AG04449 (cell line): ENCODE measurements around the gene EDN1.
A peak's percentile ranks its signal among the peaks of the same experiment; 100 is the strongest.

Source experiments
- CTCF ChIA-PET: fragments of 350-600 bp; formaldehyde crosslinking; extraction: SDS; loops from one replicate; lab custom pipeline; 2021; ENCODE audit warnings: antibody characterized with exemption; lab: Yijun Ruan, JAX
- POLR2A ChIA-PET: fragments of 400-600, 350-600 bp; formaldehyde crosslinking; extraction: SDS; loops from one replicate; lab custom pipeline; 2020; ENCODE audit warnings: antibody characterized with exemption, inconsistent platforms; lab: Yijun Ruan, JAX
- DNase-seq: peaks from one replicate; pipeline ENCODE4 v3.0.0-alpha.2; 2010; ENCODE audit warnings: low read depth, low spot score
- H3K4me3 ChIP-seq: 2 replicates; pipeline ENCODE4 v1.5.1; 2011; ENCODE audit warnings: low read depth, mild to moderate bottlenecking, control low read depth, low read length
- CTCF ChIP-seq: IDR thresholded peaks from one replicate; pipeline ENCODE4 v1.5.1; 2011; ENCODE audit warnings: mild to moderate bottlenecking, moderate library complexity, low read length, control low read depth, inconsistent platforms; ENCODE audit not compliant: insufficient read depth; ENCODE audit errors: missing control alignments

EDN1 gene

GRCh38 chr6:12265791-12266190, 24.4 kb upstream of the EDN1 start:
- ChIA-PET CTCF (no interaction called here), POLR2A (no interaction called here)
- no peak for DNase-seq
- no peak overlapping the region for H3K4me3 ChIP-seq
- TF ChIP-seq CTCF: no peak

DNA sequence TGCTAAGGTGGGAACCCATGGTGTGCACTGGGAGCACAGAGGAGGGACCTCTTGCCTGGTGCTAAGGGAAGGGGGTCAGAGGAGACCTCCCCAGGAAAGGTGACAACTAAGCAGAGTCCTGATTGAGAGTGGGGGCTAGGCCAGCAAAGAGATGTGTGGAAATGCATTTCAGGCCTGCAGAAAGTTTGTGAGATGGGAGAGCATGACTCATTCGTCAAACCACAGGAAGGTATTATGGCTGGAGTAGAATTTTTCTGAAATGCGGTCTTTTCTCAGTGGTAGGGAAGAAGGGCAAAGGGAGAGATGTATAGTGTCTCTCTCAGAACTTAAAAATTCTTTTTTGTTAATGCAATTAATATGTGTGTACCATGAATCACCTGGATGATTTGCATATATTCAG, 23.6 kb upstream of the EDN1 start:
- DNase-seq: peak; percentile 38
- POLR2A ChIA-PET: no interaction called here
- H3K4me3 ChIP-seq: no peak overlapping the region
- CTCF ChIA-PET: no interaction called here
- no peak for TF ChIP-seq CTCF

GRCh38 chr6:12269110-12269509, 21.1 kb upstream of the EDN1 start:
- POLR2A ChIA-PET: no interaction called here
- no peak overlapping the region for H3K4me3 ChIP-seq
- no peak for DNase-seq
- CTCF ChIA-PET: interaction anchor here (1.2 to 2.0 kb wide), 2 partner anchors 20 to 36 kb away, joined by 3 to 6 read pairs; no protein-coding TSS in a partner anchor
- TF ChIP-seq CTCF: no peak

DNA sequence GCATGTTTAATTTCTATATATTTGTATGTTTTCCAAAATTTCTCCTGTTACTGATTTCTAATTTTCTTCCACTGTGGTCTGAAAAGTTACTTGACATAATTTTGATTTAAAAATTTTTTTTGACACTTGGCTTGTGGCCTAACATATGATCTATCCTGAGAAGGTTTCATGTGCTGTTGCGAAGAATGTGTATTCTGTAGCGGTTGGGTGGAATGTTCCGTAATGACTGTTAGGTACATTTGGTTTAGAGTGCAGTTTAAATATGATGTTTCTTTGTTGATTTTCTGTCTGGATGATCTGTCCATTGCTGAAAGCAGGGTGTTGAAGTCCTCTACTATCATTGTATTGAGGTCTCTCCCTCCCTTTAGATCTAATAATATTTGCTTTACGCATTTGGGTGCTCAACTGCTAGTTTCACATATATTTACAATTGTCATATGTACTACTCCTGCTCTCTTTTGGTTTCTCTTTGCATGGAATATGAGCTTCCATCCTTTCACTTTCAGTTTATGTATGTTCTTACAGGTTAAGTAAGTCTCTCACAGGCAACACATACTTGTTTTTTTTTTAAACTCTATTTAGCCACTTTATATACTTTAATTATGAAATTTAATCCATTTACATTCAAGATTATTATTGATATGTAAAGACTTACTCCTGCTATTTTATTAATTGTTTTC, 19.5 kb upstream of the EDN1 start:
- POLR2A ChIA-PET: no interaction called here
- no peak overlapping the region for H3K4me3 ChIP-seq
- TF ChIP-seq CTCF: no peak
- DNase-seq: no peak
- CTCF ChIA-PET: no interaction called here

GRCh38 chr6:12271594-12271993, 18.6 kb upstream of the EDN1 start:
- ChIA-PET POLR2A (no interaction called here), CTCF (interaction anchor here (1.0 to 1.4 kb wide), 2 partner anchors 9 to 12 kb away, joined by 3 read pairs; no protein-coding TSS in a partner anchor)
- no peak overlapping the region for H3K4me3 ChIP-seq
- TF ChIP-seq CTCF: no peak
- DNase-seq: no peak

DNA sequence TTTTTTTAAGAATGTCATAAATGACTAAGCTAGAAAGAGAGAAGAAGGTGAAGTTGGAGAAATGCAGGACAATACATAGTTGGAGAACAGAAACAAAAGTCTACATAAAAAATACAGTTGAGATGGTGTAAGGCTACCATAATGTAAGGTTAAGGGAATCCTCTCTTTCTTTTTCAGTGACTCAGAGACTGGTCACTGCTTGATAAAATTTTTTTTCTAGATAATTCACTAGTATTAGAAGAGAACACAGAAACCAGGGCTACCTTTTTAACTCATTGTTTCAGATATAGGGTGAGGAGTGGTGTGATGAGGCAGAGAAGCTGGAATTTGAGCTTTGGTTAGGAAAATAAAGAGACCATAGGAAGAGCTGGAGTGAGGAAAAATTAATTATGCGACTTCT, 18.2 kb upstream of the EDN1 start:
- TF ChIP-seq CTCF: no peak
- CTCF ChIA-PET: interaction anchor here (1.0 to 1.4 kb wide), 2 partner anchors 9 to 12 kb away, joined by 3 read pairs; no protein-coding TSS in a partner anchor
- DNase-seq: no peak
- no peak overlapping the region for H3K4me3 ChIP-seq
- POLR2A ChIA-PET: no interaction called here
